NK-92 (cell line): ENCODE results near the gene CACNG4.

Experiments
- DNase-seq: peaks from one replicate; lab custom pipeline; 2025; ENCODE audit not compliant: unreplicated experiment; lab: John Stamatoyannopoulos, UW

Gene CACNG4

DNA sequence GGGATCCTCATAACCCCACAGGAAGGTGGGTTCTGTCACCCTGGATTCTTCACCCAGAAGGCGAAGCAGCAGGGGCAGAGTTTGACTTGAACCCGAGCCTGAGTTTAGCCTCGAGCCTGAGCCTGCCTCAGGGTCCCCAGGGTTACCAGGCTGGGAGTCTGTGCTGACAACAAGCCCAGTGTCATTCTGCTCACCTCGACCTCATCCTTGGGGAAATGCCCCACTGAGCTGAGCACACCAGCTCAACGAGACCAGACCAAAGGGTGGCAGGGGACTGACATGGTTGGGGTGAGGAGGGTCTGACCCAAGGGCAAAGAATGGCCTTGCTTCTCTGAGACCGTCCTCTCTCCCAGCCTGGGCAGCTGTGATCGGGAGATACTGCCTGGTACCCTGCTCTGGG lies 20.2 kb downstream of the CACNG4 start:
- DNase-seq: no peak

DNA sequence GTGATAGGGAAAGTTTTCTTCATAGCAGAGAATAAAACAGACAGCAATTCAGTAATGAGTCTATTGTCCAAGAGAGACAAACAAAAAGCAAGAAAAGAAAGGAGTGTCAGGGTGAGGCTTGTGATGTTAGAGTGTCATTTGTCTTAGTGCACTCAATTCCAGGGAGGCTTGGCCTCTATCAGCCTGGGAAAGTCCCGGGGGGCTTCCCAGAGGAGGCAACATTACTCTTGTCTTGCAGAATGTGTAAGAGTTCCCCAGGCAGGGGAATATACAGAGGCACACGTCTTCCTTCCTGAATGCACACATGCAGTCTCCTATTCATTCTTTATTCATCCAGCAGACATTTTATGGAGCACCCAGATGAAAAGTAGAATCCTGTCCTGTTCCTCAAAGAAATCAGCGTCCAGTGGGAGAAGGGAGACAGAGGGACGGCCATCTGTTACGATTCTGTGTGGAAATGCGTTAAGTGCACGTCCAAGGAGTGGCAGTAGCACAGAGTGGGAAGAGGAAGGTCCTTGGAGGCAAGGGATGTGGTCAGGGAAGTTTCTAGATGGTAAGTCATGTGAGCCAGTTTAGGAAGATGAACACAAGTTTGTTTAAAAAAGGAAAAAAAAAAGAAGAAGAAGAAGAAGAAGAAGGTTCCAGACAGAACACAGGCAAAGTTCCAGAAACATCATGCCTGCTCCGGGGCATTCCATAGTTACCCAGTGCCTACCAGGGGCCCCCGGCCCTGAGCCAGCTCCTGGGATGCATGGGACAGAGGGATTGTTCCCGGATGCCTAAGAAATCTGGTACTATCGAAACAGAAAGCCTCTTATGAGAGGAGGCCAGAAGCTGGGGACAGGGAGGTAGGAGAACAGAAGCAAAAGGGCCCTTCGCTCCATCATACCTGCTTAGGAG lies 21.1 kb downstream of the CACNG4 start:
- no peak for DNase-seq

DNA sequence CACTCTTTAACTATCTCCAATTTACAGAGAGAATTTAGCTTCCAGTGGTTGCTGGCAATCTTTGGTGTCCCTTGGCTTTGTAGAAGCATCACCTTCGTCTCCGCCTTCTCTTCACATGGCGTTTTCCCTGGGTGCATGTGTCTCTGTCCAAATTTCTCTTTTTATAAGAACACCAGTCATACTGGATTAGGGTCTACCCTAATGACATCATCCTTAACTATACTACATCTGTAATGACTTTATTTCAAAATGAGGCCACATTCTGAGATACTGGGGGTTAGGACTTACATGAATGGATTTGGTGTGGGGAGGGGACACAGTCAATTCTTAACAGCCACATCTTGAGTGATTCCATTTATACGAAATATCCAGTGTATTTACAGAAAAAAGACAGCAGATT lies 22.2 kb downstream of the CACNG4 start:
- DNase-seq: no peak

DNA sequence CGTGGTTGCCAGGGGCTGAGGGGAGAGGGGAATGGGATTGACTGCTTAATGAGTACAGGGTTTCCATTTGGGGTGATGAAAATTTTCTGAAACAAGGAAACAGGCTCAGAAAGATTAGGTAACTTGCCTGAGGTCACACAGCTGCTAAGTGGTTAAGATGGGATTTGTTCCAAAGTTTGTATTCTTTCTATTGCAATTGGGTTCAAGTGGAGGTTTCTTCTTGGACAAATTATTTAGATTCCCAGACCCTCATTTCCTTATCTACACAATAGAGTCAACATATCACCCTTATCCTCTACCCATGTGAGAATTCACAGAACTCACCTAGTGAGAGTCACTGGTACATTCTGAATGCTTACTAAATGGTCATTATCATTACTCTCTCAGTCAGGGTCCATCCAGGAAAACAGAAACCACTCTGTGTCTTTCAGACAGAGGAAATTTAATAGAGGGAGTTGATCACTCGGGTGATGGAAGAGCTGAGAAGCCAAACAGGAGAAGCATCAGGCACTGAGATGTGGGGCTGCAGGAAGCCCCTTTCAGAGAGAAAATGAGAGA lies 22.6 kb downstream of the CACNG4 start:
- no peak for DNase-seq

DNA sequence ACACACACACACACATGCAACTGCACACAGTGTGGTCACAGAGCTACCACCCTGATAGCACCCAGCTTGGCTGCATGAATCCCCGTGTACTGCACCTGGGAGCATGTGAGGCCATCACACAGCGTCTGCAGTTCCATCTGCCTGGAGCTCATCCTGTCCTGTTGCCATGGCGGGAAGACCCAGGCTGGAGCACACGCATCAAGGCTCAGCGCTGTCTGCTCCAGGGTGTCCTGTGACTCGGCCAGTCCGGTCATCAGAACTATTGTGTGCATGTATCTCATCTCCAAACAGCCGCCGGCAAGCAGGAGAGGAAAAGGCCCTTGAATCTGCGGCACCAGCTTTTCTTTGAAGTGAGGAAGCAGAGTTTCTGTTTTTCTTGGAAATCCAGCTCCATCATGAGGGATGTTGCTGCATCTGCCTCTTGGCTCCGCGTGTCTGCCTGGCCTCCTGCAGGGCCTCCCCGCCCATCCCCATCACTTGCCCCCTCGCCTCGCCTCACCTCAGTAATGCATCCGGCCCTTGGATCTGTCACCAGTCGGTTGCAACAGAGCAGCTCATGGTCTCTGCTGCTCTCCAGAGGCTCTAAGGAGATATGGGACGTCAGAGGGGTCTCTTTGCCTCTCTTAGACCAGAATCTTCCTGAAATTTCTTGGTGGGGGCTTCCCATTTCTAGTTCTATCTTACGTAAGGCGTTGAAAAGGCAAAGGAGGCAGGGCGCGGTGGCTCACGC lies 23.7 kb downstream of the CACNG4 start:
- DNase-seq: no peak

DNA sequence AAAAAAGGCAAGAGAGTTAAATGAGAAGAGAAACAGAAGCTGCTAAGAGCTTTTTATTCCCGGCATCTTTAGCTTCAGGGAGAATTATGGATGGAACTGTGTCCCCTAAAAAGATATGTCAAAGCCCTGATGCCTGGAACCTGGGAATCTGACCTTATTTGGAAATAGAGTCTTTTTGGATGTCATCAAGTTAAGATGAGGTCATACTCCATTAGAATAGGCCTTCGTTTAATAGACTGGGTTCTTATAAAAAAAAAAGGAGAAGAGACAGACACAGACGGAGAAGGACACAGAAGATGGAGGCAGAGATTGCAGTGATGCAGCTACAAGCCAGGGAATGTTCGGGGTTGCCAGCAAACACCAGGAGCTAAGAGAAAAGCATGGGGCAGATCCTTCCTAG lies 24.6 kb downstream of the CACNG4 start:
- no peak for DNase-seq

DNA sequence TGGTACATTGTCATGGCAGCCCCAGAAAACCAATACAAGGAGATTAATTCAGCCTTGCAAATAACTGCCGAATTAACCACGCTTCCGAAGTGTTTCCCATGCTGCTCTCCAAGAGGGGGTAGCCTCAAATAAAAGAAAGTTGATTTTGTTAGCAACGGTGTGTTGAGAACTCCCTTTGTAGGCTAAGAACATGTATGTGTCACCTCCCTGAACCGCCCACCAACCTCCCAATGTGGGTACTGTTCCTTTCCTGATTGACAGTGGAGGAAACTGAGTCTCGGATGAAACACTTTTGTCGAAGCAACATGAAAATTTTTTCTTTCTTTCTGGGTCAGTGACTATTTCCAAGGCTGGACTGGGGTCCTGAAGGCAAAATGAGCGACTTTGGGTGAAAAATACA lies 25.1 kb downstream of the CACNG4 start:
- DNase-seq: no peak

DNA sequence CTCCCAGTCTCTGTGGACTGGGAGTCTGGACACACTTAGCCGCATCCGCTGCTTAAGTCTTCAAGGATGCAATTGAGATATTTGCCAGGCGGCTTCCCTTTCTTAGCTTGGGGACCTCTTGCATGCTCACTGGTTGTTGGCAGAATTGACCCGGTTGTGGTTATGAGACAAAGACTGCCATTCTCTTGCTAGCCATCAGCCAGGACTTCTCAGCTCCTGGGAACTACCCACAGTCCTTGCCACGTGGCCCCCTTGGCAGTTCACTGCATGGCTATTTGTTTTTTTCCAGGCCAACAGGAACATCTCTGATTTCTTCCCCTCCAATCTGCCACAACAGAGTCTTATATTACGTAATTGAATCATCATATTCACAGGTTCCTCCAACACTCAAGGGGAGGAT lies 25.5 kb downstream of the CACNG4 start:
- no peak for DNase-seq

DNA sequence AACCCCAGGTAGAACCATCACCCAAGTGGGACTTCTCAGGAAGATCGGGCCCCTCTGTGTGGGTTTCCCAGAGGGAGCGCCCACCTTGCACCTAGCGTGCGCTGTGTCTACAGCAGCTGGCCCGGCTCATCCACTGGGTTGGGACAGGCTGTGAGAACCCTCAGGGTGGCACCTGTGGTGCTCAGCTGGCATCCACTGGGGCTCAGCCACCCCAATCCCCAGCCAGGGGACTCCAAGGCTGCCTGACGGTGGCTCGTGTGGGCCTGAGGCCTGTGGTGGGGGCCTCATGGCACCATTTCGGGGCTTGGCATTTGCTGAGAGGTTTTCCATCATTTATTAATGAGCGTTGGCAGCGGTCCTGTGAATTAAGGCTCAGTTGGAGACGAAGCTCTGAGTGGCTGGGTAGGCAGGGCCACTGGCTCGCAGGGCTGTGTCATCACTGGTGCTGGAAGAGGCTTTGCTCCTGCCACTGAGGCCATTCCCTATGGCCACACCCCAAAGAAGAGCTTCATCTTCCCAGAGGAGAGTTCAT lies 28.5 kb downstream of the CACNG4 start:
- DNase-seq: no peak

DNA sequence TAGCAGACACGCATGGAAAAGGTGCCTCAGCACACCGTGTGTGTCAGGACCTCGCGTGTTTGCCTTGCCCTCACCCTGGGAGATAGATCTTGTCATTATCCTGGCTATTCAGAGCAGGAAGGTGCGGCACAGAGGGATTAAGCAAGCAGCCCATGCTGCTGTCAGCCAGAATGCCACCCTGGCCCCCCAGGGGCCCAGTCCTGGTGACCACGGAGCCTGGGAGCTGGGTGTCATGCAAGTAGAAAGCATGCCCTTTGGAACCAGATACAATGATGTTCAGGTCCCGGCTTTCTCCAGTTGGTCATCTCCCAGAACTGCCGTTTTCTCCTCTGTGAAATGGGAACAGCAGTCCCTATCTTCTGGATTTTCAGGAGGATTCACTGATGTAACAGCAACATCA lies 29.9 kb downstream of the CACNG4 start:
- DNase-seq: no peak

DNA sequence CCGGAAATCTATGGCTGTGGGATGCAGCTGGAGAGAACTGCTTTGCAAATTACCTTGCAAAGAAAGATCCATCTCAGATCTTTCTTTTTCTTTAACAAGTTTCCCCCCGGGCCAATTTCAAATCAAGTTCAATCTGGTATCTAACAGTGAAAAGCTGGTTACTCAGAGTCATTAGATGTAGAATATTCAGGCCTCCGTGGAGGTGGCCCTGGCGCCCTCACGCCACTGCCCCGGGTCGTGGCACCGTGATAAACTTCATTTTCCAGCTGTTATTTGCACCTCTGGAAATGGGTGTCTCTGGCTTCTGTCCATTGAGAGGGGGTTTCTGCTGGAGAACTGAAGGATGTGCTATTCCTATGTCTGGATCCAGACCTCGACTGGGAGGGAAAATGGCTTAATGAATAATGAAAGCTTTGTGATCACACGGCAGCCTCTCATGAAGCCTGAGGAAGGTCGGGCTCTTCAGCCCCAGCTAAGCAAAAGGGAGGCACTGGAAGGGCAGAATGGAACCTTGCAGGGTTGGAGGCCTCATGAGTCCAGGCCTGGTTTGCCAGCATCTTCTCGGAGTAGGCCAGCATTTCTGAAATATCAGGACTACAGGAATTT lies 30.5 kb downstream of the CACNG4 start:
- no peak for DNase-seq

DNA sequence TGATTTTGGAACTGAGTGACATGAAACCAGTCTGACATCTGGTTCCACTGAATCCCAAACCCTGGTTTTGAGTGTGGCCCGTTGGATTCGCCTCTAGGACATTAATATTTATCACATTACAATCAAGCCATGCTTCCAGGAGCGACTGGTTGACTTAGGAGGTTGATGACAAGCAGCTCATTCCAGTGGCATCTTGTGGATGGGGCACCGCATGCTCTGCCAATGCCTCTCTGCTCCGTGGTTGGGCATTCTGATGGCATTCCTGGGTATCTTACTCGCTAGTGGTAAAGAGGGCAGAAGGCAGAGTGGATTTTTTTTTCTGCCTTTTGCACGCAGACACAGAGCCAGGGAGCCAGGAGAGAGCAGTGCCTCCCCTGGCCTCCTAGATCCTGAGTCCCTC lies 31.4 kb downstream of the CACNG4 start:
- DNase-seq: no peak

DNA sequence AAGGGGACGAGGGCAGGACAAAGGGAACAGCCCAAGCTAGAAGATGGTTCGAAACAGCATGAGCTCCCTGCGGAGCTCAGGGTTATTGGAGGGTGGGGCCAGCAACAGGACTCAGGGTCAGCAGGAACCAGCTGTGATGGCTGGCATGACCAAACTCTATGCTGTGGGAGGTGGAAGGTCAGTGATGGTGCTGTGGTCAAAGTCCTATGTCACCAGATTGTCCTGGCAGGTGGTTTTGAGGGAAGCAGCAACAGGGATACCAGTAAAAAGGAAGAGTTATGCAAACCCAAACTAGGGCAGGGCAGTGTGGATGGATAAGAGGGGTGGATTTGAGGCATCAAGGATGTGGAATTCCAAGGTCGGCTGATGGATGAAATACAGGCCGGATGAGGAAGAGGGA lies 32.4 kb downstream of the CACNG4 start:
- no peak for DNase-seq

DNA sequence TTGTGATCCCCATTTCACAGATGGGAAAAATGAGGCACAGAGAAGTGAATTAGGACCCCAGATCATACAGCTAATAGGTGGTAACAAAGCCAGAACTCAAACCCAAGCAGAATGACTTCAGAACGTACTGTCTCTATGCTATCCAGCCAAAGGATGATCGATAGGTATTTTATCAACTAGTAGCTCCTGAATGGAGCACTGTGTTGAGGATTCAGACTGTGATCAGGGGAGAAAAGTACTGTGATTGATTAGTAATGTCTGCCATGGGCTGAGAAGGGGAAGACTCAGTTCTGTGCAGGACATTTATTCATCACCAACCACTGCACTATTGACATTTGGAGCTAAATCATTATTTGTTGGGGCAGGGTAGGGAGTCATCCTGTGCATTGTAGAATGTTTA lies 38.7 kb downstream of the CACNG4 start:
- DNase-seq: no peak

DNA sequence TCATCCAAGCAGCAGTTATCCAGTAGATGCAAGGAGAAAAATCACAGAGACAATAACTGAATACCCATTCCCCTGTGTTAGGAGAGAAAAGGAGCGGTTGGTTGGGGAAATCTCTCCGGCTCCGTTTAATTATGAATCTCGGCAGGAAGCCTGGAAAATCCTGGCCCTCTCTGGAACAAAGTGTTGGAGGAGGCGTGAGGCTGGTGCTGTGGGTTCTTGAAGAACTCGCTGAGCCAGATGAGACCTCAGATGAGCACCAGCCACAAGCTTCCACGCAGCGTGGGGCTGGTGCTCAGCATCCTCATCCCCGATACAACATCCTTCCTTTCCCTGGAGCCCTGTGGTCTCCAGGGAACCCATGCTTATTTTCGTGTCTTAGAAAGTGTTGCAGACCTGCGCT lies 39.7 kb downstream of the CACNG4 start:
- no peak for DNase-seq

DNA sequence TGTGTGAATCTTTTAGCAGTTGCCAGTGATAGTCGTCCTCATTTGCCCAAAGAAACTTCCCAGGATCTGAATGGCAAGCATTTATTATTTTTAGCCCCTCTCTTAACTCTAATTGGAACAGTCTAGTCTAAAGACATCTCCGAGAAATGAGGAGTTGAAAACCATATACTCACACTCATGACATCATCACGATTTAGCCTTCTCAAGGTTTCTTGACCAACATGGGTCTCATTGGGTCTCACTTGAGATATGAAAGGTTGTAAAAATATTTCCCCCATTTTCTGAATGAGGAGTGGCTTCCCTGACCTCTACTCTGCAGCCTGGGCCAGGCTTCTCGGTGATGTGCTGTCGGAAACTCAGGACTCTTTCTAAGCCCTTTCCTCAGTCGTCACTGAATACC lies 42.8 kb downstream of the CACNG4 start:
- DNase-seq: no peak

DNA sequence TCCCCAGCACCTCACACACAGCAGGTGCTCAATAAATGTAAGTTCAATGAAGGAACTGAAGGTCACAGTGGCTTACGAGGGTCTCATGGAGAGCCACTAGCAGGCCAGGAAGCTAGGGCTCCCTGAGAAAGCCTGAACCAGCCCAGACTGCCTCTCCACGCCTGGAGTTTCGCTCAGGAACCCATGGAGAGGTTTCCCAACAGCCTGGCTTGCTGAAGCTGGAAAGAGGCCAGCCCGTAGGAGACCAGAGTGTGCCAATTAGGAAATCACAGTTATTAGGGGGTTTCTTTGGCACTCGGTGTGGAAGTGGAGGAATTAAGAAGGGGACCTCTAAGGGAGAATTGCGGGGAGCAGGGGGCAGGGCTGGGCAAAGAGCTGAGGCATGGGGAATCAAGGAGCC lies 43.6 kb downstream of the CACNG4 start:
- DNase-seq: no peak

DNA sequence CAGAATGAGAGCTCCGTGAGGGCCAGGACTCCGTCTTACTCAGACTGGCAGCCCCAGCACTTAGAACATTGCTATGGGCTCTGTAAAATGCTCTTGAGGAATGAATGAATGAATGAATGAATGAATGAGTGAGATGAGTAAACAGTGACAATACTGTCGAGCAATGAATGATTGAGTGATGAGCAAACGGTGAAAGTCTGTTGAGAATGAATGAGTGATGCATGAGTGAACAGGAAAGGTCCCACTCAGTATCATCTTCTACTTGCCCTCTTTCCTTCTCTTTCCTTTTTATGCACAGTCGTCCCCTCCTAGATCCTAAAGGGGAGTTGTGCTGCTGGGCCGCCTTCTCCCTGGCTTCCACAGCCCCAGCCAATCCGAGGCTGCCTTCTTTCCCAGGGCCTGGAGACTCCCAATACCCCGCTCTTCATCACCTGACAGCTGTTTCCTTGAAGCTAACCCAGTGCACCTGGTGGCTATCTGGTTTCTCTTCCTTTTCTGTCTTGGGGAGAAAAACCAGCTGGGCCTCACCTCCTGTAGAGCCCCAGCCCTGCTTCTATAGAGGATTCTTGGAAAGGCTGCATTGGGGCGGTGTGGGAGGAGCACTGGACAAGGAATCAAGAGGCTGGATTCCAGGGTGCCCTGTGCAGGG lies 47.1 kb downstream of the CACNG4 start:
- no peak for DNase-seq

DNA sequence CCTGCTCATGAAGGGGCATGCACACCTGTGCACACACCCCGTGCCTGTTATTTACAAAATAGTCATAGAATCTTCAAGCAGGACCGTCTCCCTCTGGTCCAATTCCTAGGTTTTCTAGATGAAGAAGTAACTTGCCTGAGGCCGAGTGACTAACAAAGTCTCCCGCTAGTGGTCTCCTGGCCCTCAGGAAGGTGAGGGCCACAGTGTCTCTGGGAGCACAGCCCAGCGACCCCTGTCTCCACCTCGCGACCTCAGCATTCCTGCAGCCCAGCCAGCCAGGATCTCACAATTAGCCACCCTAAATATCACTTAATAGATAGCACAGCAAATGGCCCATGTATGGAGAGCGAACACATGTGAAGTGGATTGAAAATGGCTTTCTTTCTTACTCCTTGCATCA lies 49.4 kb downstream of the CACNG4 start:
- DNase-seq: no peak

DNA sequence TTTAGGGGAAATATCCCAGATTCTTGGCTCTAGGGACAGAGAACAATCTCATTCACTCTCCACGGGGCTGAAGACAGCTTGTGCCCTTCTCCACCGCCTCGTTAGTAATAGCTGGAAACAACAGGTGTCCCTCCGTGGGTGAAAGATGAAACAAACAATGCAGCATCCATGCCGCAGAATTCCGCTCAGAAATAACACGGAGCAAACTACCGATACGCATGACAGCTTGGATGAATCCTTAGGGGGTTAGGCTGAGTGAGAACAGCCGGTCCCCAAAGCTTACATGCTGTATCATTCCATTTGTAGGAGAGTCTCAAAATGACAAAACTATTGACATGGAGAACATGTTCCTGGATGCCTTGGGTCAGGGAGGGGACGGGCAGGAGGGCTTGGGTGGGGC lies 50.5 kb downstream of the CACNG4 start:
- DNase-seq: no peak
